ENCODE measurements around the gene XPA. TPM values are rescaled to one million over a fixed set of nuclear protein-coding genes. Genes with fewer than 3 reads are reported as not detected.

XPA gene
- total RNA-seq, 2 experiments from 2014 or later: 12.6 to 14.4 TPM

DNA sequence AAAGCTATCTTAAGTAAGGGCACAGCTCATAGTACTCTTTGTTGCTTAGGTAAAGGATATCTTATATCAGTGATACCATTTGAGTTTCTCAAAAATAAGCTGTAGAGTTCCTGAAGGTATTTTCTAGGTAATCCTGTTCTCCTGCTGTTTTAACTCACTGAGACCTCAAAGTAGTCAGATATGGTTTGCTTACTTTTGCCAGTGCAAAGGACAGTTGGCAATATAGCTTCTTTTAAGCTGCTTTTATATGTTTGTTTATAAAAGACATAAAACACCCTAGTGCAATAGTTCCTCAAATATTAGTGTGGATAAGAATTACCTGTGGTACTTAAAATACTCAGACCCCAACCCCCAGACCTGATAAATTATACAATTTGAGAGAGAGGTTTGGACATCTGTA lies 51.4 kb downstream of the XPA start:
- Mint-ChIP-seq H3K9me3 (no peaks in the 10 kb centered on the region), H3K4me1 (peaks cover 7% of the 10 kb centered on the region), H3K27ac (no peak overlapping the region), H3K36me3 (peaks cover 11% of the 10 kb centered on the region), H3K27me3 (no peaks in the 10 kb centered on the region), H3K4me3 (no peak overlapping the region)
- DNase-seq: no peak

DNA sequence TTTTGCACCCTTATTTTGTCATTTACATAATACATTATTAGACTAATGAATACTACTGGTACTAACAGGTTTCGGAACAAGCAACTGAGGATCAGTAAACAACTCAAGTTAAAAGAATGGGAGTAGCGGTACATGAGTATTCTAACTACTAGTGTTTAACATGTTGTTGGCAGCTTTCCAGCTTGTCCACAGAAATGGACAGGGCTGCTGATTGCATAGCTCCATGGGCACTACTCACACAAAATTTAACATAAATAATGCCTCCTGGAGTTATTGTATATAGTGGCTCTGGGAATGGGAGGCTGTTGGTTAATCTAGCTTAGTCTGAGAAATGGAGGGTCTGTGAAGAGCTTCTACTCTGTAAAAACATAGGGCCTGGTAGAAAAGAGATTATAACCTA lies 56.8 kb downstream of the XPA start:
- H3K36me3 Mint-ChIP-seq: peaks cover 10% of the 10 kb centered on the region
- no peaks in the 10 kb centered on the region for H3K27me3 Mint-ChIP-seq
- no peaks in the 10 kb centered on the region for H3K9me3 Mint-ChIP-seq
- peaks cover 46% of the 10 kb centered on the region for H3K4me1 Mint-ChIP-seq
- H3K27ac Mint-ChIP-seq: no peak overlapping the region
- no peak overlapping the region for H3K4me3 Mint-ChIP-seq
- DNase-seq: no peak

DNA sequence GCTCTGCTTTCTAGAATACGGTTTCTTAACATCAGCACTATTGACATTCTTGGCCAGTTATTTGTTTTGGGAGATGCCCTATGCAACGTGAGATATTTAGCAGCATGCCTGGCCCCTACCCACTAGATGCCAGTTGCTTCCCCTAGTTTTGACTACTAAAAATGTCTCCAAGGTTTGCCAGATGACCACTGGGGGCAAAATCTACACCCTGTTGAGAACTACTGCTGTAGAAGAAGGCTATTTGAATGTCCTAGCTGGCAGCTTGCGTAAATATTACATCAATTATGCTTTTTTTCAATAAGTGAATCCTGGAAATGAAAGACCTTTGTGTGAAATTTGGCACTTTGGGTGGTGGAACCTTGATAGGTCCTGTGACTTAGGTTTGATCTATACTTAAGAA lies 58.5 kb downstream of the XPA start:
- no peaks in the 10 kb centered on the region for H3K9me3 Mint-ChIP-seq
- no peak overlapping the region for H3K4me3 Mint-ChIP-seq
- DNase-seq: no peak
- peaks cover 17% of the 10 kb centered on the region for H3K36me3 Mint-ChIP-seq
- no peaks in the 10 kb centered on the region for H3K27me3 Mint-ChIP-seq
- peaks cover 49% of the 10 kb centered on the region for H3K4me1 Mint-ChIP-seq
- H3K27ac Mint-ChIP-seq: no peak overlapping the region

GRCh38 chr9:97636903-97637302 lies 60.2 kb downstream of the XPA start:
- H3K9me3 Mint-ChIP-seq: no peaks in the 10 kb centered on the region
- no peak overlapping the region for H3K27ac Mint-ChIP-seq
- DNase-seq: no peak
- peaks cover 15% of the 10 kb centered on the region for H3K36me3 Mint-ChIP-seq
- H3K4me3 Mint-ChIP-seq: peak overlapping the region; percentile 19
- peaks cover 50% of the 10 kb centered on the region for H3K4me1 Mint-ChIP-seq
- H3K27me3 Mint-ChIP-seq: no peaks in the 10 kb centered on the region

DNA sequence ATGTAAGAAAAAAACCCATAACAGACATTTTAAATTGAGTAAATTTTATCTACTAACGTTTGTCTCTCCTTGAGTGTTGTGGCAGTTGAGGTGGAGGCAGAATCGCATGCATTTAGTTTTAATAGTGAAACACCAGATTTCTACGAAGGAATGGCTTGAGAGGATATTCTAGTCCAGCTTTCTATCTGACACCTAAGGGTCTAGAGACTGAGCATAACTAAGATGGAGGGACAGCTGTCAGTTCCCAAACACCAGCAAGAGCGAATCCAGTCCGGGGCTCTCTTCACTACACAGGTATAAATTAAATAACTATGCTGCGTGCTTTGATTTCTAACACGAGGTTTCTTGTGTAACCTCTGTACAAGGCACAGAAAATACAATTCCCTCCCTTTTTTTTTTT lies 62.1 kb downstream of the XPA start:
- DNase-seq: no peak
- H3K36me3 Mint-ChIP-seq: peaks cover 18% of the 10 kb centered on the region
- peaks cover 51% of the 10 kb centered on the region for H3K4me1 Mint-ChIP-seq
- H3K9me3 Mint-ChIP-seq: no peaks in the 10 kb centered on the region
- peak overlapping the region; percentile 89 for H3K4me3 Mint-ChIP-seq
- H3K27me3 Mint-ChIP-seq: no peaks in the 10 kb centered on the region
- H3K27ac Mint-ChIP-seq: peak overlapping the region; percentile 100

DNA sequence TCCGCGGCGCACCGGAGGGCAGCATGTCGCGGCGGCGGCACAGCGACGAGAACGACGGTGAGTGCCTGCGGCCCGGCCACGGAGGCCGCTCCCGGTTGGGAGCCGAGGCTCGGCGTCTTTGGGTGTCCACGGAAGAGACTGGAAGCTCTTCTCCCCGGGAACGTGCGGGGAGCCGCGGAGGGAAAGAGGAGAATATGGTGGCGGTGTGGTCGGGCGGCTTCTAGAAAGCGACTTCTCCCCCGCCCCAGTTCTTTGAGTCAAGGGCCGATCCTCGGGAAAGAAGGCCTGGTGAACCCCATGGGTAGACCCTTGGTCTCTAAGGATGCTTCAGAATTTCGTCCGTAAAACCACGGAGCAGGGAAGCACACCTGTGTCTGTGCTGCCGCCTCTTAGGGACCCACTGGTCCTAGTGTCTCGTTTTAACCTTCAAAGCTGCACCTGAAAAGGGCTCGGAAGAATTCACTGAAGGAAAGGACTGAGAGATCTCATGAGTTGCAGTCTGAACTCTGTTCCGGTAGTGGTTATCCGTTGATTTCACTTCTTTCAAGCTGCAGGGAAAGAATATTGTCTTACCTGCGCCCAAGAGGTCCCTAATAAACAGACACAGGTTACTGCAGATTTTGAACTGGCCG lies 63.2 kb downstream of the XPA start:
- Mint-ChIP-seq H3K27ac (peak overlapping the region; percentile 100), H3K36me3 (peaks cover 18% of the 10 kb centered on the region), H3K4me3 (peak overlapping the region; percentile 89), H3K4me1 (peaks cover 48% of the 10 kb centered on the region), H3K27me3 (no peaks in the 10 kb centered on the region), H3K9me3 (no peaks in the 10 kb centered on the region)
- DNase-seq: no peak

- Mint-ChIP-seq H3K36me3 (peaks cover 18% of the 10 kb centered on the region), H3K4me1 (peaks cover 45% of the 10 kb centered on the region), H3K27me3 (no peaks in the 10 kb centered on the region), H3K9me3 (no peaks in the 10 kb centered on the region), H3K4me3 (peak within 1 kb of the TSS; percentile 89), H3K27ac (peak within 1 kb of the TSS; percentile 100)
- peak; percentile 97 for DNase-seq
These were observed 63.9 kb downstream of the XPA start, which contains the start of the genes NCBP1 and TSTD2 for GRCh38 chr9:97632985-97633858. Gene NCBP1 (plus strand): TSS chr9:97633821. CDS start chr9:97633882, 61 bp downstream. Gene TSTD2 (minus strand): TSS chr9:97633368. CDS start chr9:97627562, 5,806 bp downstream.

DNA sequence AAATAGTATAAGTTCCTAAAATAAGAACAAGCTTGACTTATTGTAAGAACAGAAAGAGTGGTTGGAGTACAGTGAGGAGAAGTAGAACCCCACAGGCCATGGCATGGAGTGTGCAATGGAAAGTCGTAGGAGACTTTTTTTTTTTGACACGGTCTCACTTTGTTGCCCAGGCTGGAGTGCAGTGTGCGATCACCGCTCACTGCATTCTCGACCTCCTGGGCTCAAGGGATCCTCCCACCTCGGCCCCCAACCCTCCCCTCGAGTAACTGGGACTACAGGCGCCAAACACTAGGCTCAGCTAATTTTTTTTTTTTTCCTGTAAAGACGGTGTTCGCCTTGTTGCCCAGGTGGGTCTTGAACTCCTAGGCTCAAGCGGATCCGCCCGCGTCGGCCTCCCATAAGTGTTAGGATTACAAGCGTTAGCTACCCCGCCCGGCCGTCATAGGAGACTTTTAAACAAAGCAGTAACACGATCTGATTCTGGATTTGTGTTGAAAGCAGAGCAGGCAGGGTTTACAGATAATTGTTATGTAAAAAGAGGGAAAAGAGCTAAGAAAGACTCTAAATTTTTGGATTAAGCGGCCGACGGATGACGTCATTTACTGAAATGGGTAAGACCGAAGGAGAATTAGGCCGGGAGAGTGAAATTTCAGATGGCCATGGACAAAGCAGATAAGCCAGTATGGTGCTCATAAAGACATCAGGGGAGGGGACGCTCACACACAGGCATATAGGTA lies 64.7 kb downstream of the XPA start:
- H3K4me3 Mint-ChIP-seq: peak overlapping the region; percentile 89
- H3K4me1 Mint-ChIP-seq: peaks cover 42% of the 10 kb centered on the region
- peak overlapping the region; percentile 100 for H3K27ac Mint-ChIP-seq
- peaks cover 20% of the 10 kb centered on the region for H3K36me3 Mint-ChIP-seq
- no peaks in the 10 kb centered on the region for H3K9me3 Mint-ChIP-seq
- DNase-seq: peak; percentile 21
- no peaks in the 10 kb centered on the region for H3K27me3 Mint-ChIP-seq

DNA sequence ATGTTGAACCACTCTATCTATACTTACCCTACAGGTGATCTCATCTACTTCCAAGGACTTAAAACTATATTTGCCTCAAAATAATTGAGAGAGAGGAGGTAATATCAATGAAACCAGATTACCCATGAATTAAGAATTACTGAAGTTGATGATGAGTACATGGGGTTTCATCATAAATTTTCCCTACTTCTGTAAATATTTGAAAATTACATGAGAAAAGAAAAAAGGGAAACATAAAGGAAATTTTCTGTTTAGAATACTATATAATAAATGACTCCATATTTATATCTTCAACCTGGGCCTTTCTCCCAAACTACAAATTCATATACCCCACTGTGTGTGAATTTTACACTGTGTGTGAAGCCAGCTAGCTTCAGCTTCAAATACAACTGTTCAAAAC lies 66.5 kb downstream of the XPA start:
- DNase-seq: no peak
- H3K4me3 Mint-ChIP-seq: no peak overlapping the region
- peaks cover 33% of the 10 kb centered on the region for H3K4me1 Mint-ChIP-seq
- no peaks in the 10 kb centered on the region for H3K27me3 Mint-ChIP-seq
- H3K36me3 Mint-ChIP-seq: peaks cover 23% of the 10 kb centered on the region
- H3K27ac Mint-ChIP-seq: no peak overlapping the region
- H3K9me3 Mint-ChIP-seq: no peaks in the 10 kb centered on the region

GRCh38 chr9:97629156-97629555 lies 68.0 kb downstream of the XPA start:
- Mint-ChIP-seq H3K27ac (no peak overlapping the region), H3K4me1 (peaks cover 28% of the 10 kb centered on the region), H3K4me3 (no peak overlapping the region), H3K9me3 (no peaks in the 10 kb centered on the region), H3K27me3 (no peaks in the 10 kb centered on the region), H3K36me3 (peaks cover 15% of the 10 kb centered on the region)
- no peak for DNase-seq

GRCh38 chr9:97628668-97629067 lies 68.5 kb downstream of the XPA start:
- DNase-seq: no peak
- Mint-ChIP-seq H3K27me3 (no peaks in the 10 kb centered on the region), H3K4me1 (peaks cover 32% of the 10 kb centered on the region), H3K36me3 (peaks cover 17% of the 10 kb centered on the region), H3K9me3 (no peaks in the 10 kb centered on the region), H3K27ac (no peak overlapping the region), H3K4me3 (no peak overlapping the region)

GRCh38 chr9:97627624-97628023 lies 69.5 kb downstream of the XPA start:
- no peak for DNase-seq
- Mint-ChIP-seq H3K36me3 (peaks cover 20% of the 10 kb centered on the region), H3K27me3 (no peaks in the 10 kb centered on the region), H3K4me1 (peaks cover 32% of the 10 kb centered on the region), H3K9me3 (no peaks in the 10 kb centered on the region), H3K4me3 (no peak overlapping the region), H3K27ac (no peak overlapping the region)

DNA sequence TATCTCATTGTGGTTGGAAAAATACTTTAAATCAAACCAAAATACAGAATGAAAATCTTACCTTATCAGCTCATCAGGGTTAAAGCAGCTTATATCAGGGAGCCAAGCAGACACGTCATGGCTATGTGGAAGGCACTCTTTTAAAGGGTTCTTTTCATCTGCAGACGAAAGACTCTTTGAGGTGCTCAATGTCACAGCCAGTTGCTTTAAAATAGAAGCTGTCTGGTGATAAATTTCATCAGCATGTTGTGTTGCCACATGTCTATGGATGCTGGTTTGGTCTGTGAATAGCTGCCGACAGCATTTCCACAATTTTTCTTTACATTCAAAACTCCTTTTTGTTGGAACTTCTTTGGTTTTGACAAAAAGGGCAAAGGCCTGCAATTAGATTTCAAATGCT lies 71.5 kb downstream of the XPA start:
- peaks cover 33% of the 10 kb centered on the region for H3K36me3 Mint-ChIP-seq
- H3K9me3 Mint-ChIP-seq: no peaks in the 10 kb centered on the region
- no peak overlapping the region for H3K27ac Mint-ChIP-seq
- no peaks in the 10 kb centered on the region for H3K27me3 Mint-ChIP-seq
- no peak for DNase-seq
- peaks cover 23% of the 10 kb centered on the region for H3K4me1 Mint-ChIP-seq
- no peak overlapping the region for H3K4me3 Mint-ChIP-seq

All from activated naive CD8-positive, alpha-beta T cell treated with anti-CD3 and anti-CD28 coated beads for 36 hours (primary cell).